Lower leg skin (tissue), 3 donors: ENCODE measurements around the gene CD24.

Source experiments
- POLR2A ChIP-seq, 2 donors: fragments of 450-650 bp; IDR thresholded peaks; one replicate each; pipeline ENCODE4 v1.6.1; 2016 to 2017; ENCODE audit warnings: antibody characterized with exemption in 2 of 2, mild to moderate bottlenecking in 1 of 2, moderate library complexity in 1 of 2
- TF ChIP-seq, protein P1 (sequence below), 3 donors: fragments of 450-650 bp; IDR thresholded peaks; one replicate each; pipeline ENCODE4 v1.5.1; 2016; ENCODE audit warnings: antibody characterized with exemption in 3 of 3, mild to moderate bottlenecking in 3 of 3, moderate library complexity in 2 of 3

DNA sequence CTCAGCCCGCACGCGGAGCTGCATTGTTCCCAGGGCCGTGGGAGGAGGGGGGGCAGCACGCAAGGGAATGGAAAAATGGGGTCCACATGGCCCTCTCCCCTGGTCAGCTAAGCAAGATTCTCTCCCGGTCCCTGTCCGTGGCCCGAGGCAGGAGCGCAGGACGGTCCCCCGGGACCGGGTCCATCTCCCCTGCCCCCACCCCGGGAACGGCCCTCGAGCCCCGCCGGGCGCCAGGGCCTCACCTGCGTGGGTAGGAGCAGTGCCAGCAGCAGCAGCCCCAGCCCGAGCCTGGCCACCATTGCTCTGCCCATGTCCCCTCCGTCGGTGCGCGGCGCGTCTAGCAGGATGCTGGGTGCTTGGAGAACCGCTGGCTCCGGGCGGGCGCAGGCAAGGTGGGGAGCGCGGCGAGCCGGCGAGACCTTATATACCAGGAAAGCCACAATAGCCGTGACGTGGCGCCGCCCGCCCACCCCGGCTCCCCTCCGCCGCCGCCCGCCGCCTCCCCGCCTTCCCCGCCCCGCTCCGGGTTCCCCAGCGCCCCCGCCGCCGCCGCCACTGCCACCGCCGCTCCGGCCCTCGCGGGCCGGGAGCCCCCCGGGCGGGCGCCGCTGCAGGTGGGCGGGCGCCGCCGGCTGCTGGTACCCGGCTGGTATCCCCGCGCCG, at the start of gene CD24:
- TF ChIP-seq, protein P1, sequence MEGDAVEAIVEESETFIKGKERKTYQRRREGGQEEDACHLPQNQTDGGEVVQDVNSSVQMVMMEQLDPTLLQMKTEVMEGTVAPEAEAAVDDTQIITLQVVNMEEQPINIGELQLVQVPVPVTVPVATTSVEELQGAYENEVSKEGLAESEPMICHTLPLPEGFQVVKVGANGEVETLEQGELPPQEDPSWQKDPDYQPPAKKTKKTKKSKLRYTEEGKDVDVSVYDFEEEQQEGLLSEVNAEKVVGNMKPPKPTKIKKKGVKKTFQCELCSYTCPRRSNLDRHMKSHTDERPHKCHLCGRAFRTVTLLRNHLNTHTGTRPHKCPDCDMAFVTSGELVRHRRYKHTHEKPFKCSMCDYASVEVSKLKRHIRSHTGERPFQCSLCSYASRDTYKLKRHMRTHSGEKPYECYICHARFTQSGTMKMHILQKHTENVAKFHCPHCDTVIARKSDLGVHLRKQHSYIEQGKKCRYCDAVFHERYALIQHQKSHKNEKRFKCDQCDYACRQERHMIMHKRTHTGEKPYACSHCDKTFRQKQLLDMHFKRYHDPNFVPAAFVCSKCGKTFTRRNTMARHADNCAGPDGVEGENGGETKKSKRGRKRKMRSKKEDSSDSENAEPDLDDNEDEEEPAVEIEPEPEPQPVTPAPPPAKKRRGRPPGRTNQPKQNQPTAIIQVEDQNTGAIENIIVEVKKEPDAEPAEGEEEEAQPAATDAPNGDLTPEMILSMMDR (IDR thresholded peaks at IDR 0.05), result no peak
- no peak for TF ChIP-seq POLR2A (IDR thresholded peaks at IDR 0.05)
